HepG2 (cell line): ENCODE data around the gene TBC1D1. TPM values are rescaled to one million over a fixed set of nuclear protein-coding genes. Genes with fewer than 3 reads are reported as not detected.

ENCODE experiments used
- ATAC-seq: fragments of 200-7000 bp; cut with Tn5 transposase; 3 replicates; pipeline ENCODE4 v1.9.1; 2020; ENCODE audit warnings: mild to moderate bottlenecking, moderate library complexity
- BruUV-seq: library from RNA; stranded (reverse); fragments of 400-500 nt; replicated peaks from 2 replicates; lab custom pipeline; 2021; lab: Mats Ljungman, UMichigan
- CTCF ChIA-PET: fragments of 300-600 bp; formaldehyde crosslinking; extraction: SDS; loops from one replicate; lab custom pipeline; 2021; ENCODE audit warnings: low total read pairs, inconsistent platforms, low intra/inter-chr PET ratio; lab: Yijun Ruan, JAX
- POLR2A ChIA-PET: fragments of 350-600 bp; sonication (Branson Sonifier 250); formaldehyde crosslinking; loops from one replicate; lab custom pipeline; 2020; ENCODE audit warnings: antibody characterized with exemption, inconsistent platforms; lab: Yijun Ruan, JAX
- DNase-seq: peaks from one replicate; pipeline ENCODE4 v3.0.0-alpha.2; 2015; ENCODE audit warnings: low spot score
- FAIRE-seq: peaks from 3 replicates; lab custom pipeline; 2011; peaks lifted over from hg19 to GRCh38; lab: Jason Lieb, UNC
- H2AFZ ChIP-seq: one replicate; pipeline ENCODE4 v1.6.1; 2011; ENCODE audit warnings: low read length, inconsistent platforms
- H3K27ac ChIP-seq: fragments of 300-600 bp; 3 replicates; pipeline ENCODE4 v1.8.0; 2011; ENCODE audit warnings: mixed run types, mild to moderate bottlenecking, mixed read lengths, low read length, inconsistent platforms; ENCODE audit not compliant: insufficient read depth; ENCODE audit errors: extremely low read length
- H3K27me3 ChIP-seq, 2 experiments: fragments of 200-600 bp in 1 of 2; 2 replicates in 1 of 2; 3 replicates in 1 of 2; pipeline versions ENCODE4 v1.6.0 to v1.8.0; 2011; ENCODE audit warnings: low read length in 2 of 2, mild to moderate bottlenecking in 2 of 2, moderate library complexity in 2 of 2, inconsistent platforms in 1 of 2; ENCODE audit not compliant: insufficient read depth in 2 of 2, control insufficient read depth in 1 of 2
- H3K36me3 ChIP-seq, 2 experiments: fragments of 200-600 bp in 1 of 2; replicated peaks in 1 of 2; 2 replicates in 1 of 2; 3 replicates in 1 of 2; pipeline versions ENCODE4 v1.5.1 to v1.8.0; 2011; ENCODE audit warnings: low read length in 2 of 2, inconsistent platforms in 1 of 2; ENCODE audit not compliant: insufficient read depth in 2 of 2, control insufficient read depth in 1 of 2
- H3K4me1 ChIP-seq: 2 replicates; pipeline ENCODE4 v1.5.1; 2012; ENCODE audit warnings: low read length, inconsistent platforms; ENCODE audit not compliant: insufficient read depth
- H3K4me2 ChIP-seq: 2 replicates; pipeline ENCODE4 v1.6.0; 2011; ENCODE audit warnings: low read depth, low read length, inconsistent platforms
- H3K4me3 ChIP-seq, 3 experiments: fragments of 200-600 bp in 1 of 3; sonication (generic), shearing (Covaris generic) in 1 of 3; replicated peaks in 1 of 3; 2 replicates each; pipeline ENCODE4 v1.5.1; 2011 to 2016; ENCODE audit warnings: low read length in 3 of 3, inconsistent platforms in 2 of 3, low read depth in 2 of 3, mild to moderate bottlenecking in 2 of 3, control low read depth in 1 of 3, mixed read lengths in 1 of 3; ENCODE audit not compliant: insufficient read depth in 1 of 3
- H3K79me2 ChIP-seq: one replicate; pipeline ENCODE4 v1.6.1; 2011; ENCODE audit warnings: low read length, inconsistent platforms; ENCODE audit not compliant: insufficient read depth
- H3K9ac ChIP-seq: 2 replicates; pipeline ENCODE4 v1.6.0; 2011; ENCODE audit warnings: mild to moderate bottlenecking, low read depth, low read length, inconsistent platforms; ENCODE audit not compliant: insufficient read depth
- H3K9me3 ChIP-seq: 2 replicates; pipeline ENCODE4 v1.5.1; 2012; ENCODE audit warnings: mild to moderate bottlenecking, low read length
- H4K20me1 ChIP-seq: 2 replicates; pipeline ENCODE4 v1.6.0; 2011; ENCODE audit warnings: inconsistent platforms, mild to moderate bottlenecking, low read length, moderate library complexity; ENCODE audit not compliant: insufficient read depth
- CBX1 ChIP-seq: IDR thresholded peaks from one replicate; pipeline ENCODE4 v1.6.1; 2016; ENCODE audit warnings: antibody characterized with exemption, low read depth
- CCDC6 ChIP-seq: sonication (generic); formaldehyde crosslinking; IDR thresholded peaks from 2 replicates; pipeline ENCODE4 v1.8.1; 2022; ENCODE audit warnings: mild to moderate bottlenecking, missing genetic modification reagents, moderate library complexity
- CEBPB ChIP-seq: IDR thresholded peaks from 2 replicates; pipeline ENCODE4 v1.6.1; 2011; ENCODE audit warnings: low read depth, low read length, improper control_type of control experiment, borderline replicate concordance
- DMAP1 ChIP-seq: IDR thresholded peaks from 2 replicates; pipeline ENCODE4 v1.6.1; 2016
- GLI4 ChIP-seq: sonication (generic); formaldehyde crosslinking; IDR thresholded peaks from 2 replicates; pipeline ENCODE4 v1.5.1; 2020; ENCODE audit warnings: missing genetic modification reagents, mild to moderate bottlenecking, moderate library complexity, borderline replicate concordance
- HIVEP1 ChIP-seq: sonication (generic); formaldehyde crosslinking; IDR thresholded peaks from 2 replicates; pipeline ENCODE4 v1.4.0; 2020; ENCODE audit warnings: mild to moderate bottlenecking, missing genetic modification reagents
- MEIS2 ChIP-seq: sonication (generic); formaldehyde crosslinking; IDR thresholded peaks from 2 replicates; pipeline ENCODE4 v1.9.0; 2021; ENCODE audit warnings: mild to moderate bottlenecking, missing genetic modification reagents
- PITX1 ChIP-seq: sonication (generic); formaldehyde crosslinking; IDR thresholded peaks from 2 replicates; pipeline ENCODE4 v1.5.1; 2020; ENCODE audit warnings: mild to moderate bottlenecking, missing genetic modification reagents
- SKI ChIP-seq: fragments of 450-650 bp; IDR thresholded peaks from one replicate; pipeline ENCODE4 v1.6.1; 2018; ENCODE audit warnings: mild to moderate bottlenecking; ENCODE audit not compliant: partially characterized antibody
- USF2 ChIP-seq, 2 experiments: sonication (generic) in 1 of 2; formaldehyde crosslinking in 1 of 2; IDR thresholded peaks; 2 replicates each; pipeline versions ENCODE4 v1.5.1 to v1.6.1; 2011 to 2020; ENCODE audit warnings: borderline replicate concordance in 1 of 2, low read depth in 1 of 2, low read length in 1 of 2, mild to moderate bottlenecking in 1 of 2, missing genetic modification reagents in 1 of 2, moderate library complexity in 1 of 2
- ZNF275 ChIP-seq: sonication (generic); formaldehyde crosslinking; IDR thresholded peaks from 2 replicates; pipeline ENCODE4 v1.8.0; 2022; ENCODE audit warnings: missing genetic modification reagents, mild to moderate bottlenecking, inconsistent platforms, borderline replicate concordance
- ZNF414 ChIP-seq: sonication (generic); formaldehyde crosslinking; IDR thresholded peaks from 2 replicates; pipeline ENCODE4 v1.5.0; 2020; ENCODE audit warnings: missing genetic modification reagents
- ZNF749 ChIP-seq: sonication (generic); formaldehyde crosslinking; IDR thresholded peaks from 2 replicates; pipeline ENCODE4 v1.8.0; 2022; ENCODE audit warnings: mild to moderate bottlenecking, missing genetic modification reagents, moderate library complexity, borderline replicate concordance
- ZNF780A ChIP-seq: sonication (generic); formaldehyde crosslinking; IDR thresholded peaks from 2 replicates; pipeline ENCODE4 v1.8.0; 2022; ENCODE audit warnings: mild to moderate bottlenecking, missing genetic modification reagents, moderate library complexity
- WGBS: methylation state at CpG from one replicate; pipeline ENCODE4 v1.1.6; 2017; ENCODE audit warnings: low lambda C conversion rate; 5-methylcytosine and 5-hydroxymethylcytosine counted together
- in situ Hi-C: cut with HindIII; loops from 2 replicates; pipeline ENCODE4 v1.10.0; 2017; ENCODE audit warnings: low pct_unique_long_range_greater_than_20kb; ENCODE audit not compliant: extremely low pct_ligation_motif_present
- intact Hi-C: fragments of 100-400 bp; cut with micrococcal nuclease; formaldehyde crosslinking; loops from one replicate; pipeline ENCODE4 v1.10.0; 2022; ENCODE audit not compliant: unreplicated experiment
- polyA plus RNA-seq, 8 experiments: library from polyadenylated mRNA; depleted of rRNA in 3 of 8; stranded (reverse) in 7 of 8; unstranded in 1 of 8; fragments of >200 nt; fragmentation: Illumina TruSeq in 4 of 8; extraction: Trizol in 4 of 8; gene quantifications; 2 replicates each; pipeline versions ENCODE4 v1.2.1 to v1.2.3, GENCODE V29; 2011 to 2016; ENCODE audit warnings: low read depth in 4 of 8, missing spikeins in 1 of 8, mixed read lengths in 1 of 8; ENCODE audit not compliant: insufficient read depth in 1 of 8
- total RNA-seq, 5 experiments: library from RNA; depleted of rRNA; stranded (reverse); fragments of >200 nt; fragmentation: Illumina TruSeq; extraction: Trizol; gene quantifications; 2 replicates each; pipeline ENCODE4 v1.2.3, GENCODE V29; 2016; ENCODE audit warnings: low read depth in 1 of 5

TBC1D1 gene
- total and polyA plus RNA-seq, 2 of the 13 experiments (the other 11 are each of a cell fraction or from before 2014, with no cell fraction given) = 37.3 to 62.8 TPM

- ATAC-seq (no peak), DNase-seq (no peak)
- Histone ChIP-seq H3K36me3 (no peaks in the 10 kb centered on the region), H2AFZ (no peak overlapping the region), H3K27me3 (no peaks in the 10 kb centered on the region), H3K4me1 (peaks cover 8% of the 10 kb centered on the region; the same call in 1 of the 2 replicates), H3K79me2 (no peaks in the 10 kb centered on the region), H3K27ac (no peak overlapping the region), H3K9ac (no peak overlapping the region), H3K4me2 (no peak overlapping the region), H3K4me3 (no peak overlapping the region), H4K20me1 (no peaks in the 10 kb centered on the region)
- CTCF ChIA-PET = no interaction called here
- no TSS peak for BruUV-seq
- intact Hi-C loops = loop anchor here (10.0 kb wide), 1 partner anchor 93 kb away; no protein-coding TSS in a partner anchor
- POLR2A ChIA-PET = no interaction called here
- 0 out of 2 replicates have a peak, but pooled peaks have one; percentile 3 for TF ChIP-seq CEBPB
- TF ChIP-seq PITX1 (CRISPR knock-in tag) = no peak
- TF ChIP-seq CCDC6 (CRISPR knock-in tag) = no peak
- TF ChIP-seq DMAP1 (CRISPR knock-in tag) = no peak
- TF ChIP-seq, all 625 proteins: peak for 1
- WGBS = 77% methylated on average over 5 of the region's 5 CpGs
- FAIRE-seq = no peak
- in situ Hi-C loops = no loop called here
- no peaks in the 10 kb centered on the region for H3K9me3 ChIP-seq
Observed at GRCh38 chr4:37881811-37882210, 9.1 kb upstream of the TBC1D1 start.

GRCh38 chr4:37882665-37883296, 8.1 kb upstream of the TBC1D1 start:
- no TSS peak for BruUV-seq
- Histone ChIP-seq H4K20me1 (no peaks in the 10 kb centered on the region), H2AFZ (no peak overlapping the region), H3K9ac (no peak overlapping the region), H3K9me3 (no peaks in the 10 kb centered on the region), H3K4me1 (peaks cover 8% of the 10 kb centered on the region; the same call in 1 of the 2 replicates), H3K27ac (no peak overlapping the region), H3K36me3 (no peaks in the 10 kb centered on the region), H3K4me2 (no peak overlapping the region), H3K4me3 (no peak overlapping the region), H3K79me2 (no peaks in the 10 kb centered on the region), H3K27me3 (no peaks in the 10 kb centered on the region)
- ATAC-seq (no peak), FAIRE-seq (no peak), DNase-seq (no peak)
- in situ Hi-C loops (no loop called here), intact Hi-C loops (loop anchor here (10.0 kb wide), 1 partner anchor 92 kb away; no protein-coding TSS in a partner anchor)
- ChIA-PET POLR2A (no interaction called here), CTCF (no interaction called here)
- WGBS = 27% methylated on average over 4 of the region's 4 CpGs
- TF ChIP-seq ZNF275 (no peak), ZNF749 (CRISPR knock-in tag) (no peak), SKI (no peak), GLI4 (no peak), HIVEP1 (CRISPR knock-in tag) (no peak), ZNF780A (no peak), USF2 (IDR thresholded peaks at IDR 0.05; ENCODE audit: low read depth, low read length) (no peak), USF2 (CRISPR knock-in tag; IDR thresholded peaks at IDR 0.05; ENCODE audit: borderline replicate concordance) (no peak), ZNF414 (CRISPR knock-in tag) (no peak), CBX1 (no peak), MEIS2 (CRISPR knock-in tag) (no peak)
